ENCODE results near the gene EEF2.
A peak's percentile ranks its signal among the peaks of the same experiment; 100 is the strongest.

Gene EEF2

GRCh38 chr19:3984908-3985642, at the start of gene EEF2:
Gene EEF2 (minus strand): TSS chr19:3985463. CDS start chr19:3985380, 83 bp downstream.
- DNase-seq: peak; percentile 74

GRCh38 chr19:4034048-4035017, 49.1 kb upstream of the EEF2 start:
- DNase-seq: no peak

- no peak for DNase-seq
These were observed 48.0 kb upstream of the EEF2 start for GRCh38 chr19:4033028-4033956.

- no peak for DNase-seq
These were observed 47.2 kb upstream of the EEF2 start for GRCh38 chr19:4032436-4032835.

GRCh38 chr19:4031420-4031819, 46.2 kb upstream of the EEF2 start:
- no peak for DNase-seq

GRCh38 chr19:4030981-4031380, 45.7 kb upstream of the EEF2 start:
- no peak for DNase-seq

GRCh38 chr19:4030552-4030951, 45.3 kb upstream of the EEF2 start:
- no peak for DNase-seq

- no peak for DNase-seq
These were observed 44.0 kb upstream of the EEF2 start for GRCh38 chr19:4029247-4029614.

- DNase-seq: no peak
These were observed 43.3 kb upstream of the EEF2 start for GRCh38 chr19:4028334-4029246.

- no peak for DNase-seq
These were observed 41.9 kb upstream of the EEF2 start for GRCh38 chr19:4027146-4027545.

GRCh38 chr19:4025317-4025716, 40.1 kb upstream of the EEF2 start:
- no peak for DNase-seq

- no peak for DNase-seq
These were observed 38.5 kb upstream of the EEF2 start for GRCh38 chr19:4023600-4024398.

GRCh38 chr19:4019578-4019977, 34.3 kb upstream of the EEF2 start:
- no peak for DNase-seq

- no peak for DNase-seq
These were observed 33.7 kb upstream of the EEF2 start for GRCh38 chr19:4018775-4019504.

- DNase-seq: no peak
These were observed 32.9 kb upstream of the EEF2 start for GRCh38 chr19:4018140-4018613.

GRCh38 chr19:4016903-4017638, 31.8 kb upstream of the EEF2 start:
- no peak for DNase-seq

GRCh38 chr19:4016486-4016885, 31.2 kb upstream of the EEF2 start:
- no peak for DNase-seq

GRCh38 chr19:4015705-4016402, 30.6 kb upstream of the EEF2 start:
- no peak for DNase-seq

Data from NCI-H1048 (cell line).